ENCODE measurements around the gene MLC1. TPM values are rescaled to one million over a fixed set of nuclear protein-coding genes. Genes with fewer than 3 reads are reported as not detected.
A peak's percentile ranks its signal among the peaks of the same experiment; 100 is the strongest.

The MLC1 gene
- total RNA-seq, 1 donor from 2014 or later: 29.2 TPM

DNA sequence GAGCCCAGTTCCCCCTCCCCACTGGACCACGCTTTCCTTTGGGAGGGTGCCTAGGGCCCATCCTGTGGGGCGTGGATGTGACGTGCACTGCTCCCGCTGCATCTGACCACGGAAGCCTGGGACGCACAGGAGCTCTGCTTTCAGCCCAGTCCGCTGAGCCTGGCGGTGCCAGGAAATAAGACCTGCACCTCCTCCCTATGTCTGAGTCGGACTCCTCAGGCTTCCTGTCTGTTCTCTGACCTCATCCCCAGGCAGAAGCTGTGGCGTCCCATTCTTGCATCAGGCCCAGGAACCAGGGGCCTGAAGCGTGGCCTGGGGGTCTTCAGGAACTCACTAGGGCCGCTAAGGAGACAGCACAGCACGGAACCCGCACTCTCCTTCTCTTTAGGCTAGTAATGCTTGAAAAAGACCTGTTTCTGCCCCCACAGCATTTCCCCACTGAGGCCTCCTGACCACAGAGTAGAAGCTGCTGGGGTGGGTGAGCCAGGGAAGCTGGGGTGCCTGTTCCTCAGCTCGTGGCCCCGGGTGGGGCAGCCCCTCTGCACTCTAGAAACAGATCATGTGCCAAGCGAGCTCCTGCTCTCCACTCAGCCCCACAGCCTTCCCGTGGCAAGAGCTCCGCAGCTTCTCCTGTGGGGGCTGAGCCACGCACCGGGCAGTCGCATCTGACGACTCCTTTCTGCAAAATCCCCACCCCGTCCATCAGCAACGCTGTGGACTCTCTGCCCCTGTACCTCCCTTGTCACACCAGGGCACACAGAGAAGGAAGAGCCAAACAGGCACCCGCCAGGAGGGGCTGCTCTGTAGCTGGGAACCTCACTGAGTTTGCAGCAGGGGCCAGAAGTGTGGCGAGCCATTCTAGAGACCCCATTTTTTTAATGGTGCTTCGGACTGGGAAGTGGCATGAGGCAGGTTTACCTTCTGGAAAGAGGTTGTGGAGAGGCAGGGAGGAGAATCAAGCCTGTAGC, 27.2 kb upstream of the MLC1 start:
- no peaks in the 10 kb centered on the region for H3K27me3 ChIP-seq
- no peak overlapping the region for H3K4me3 ChIP-seq
- no peak for TF ChIP-seq POLR2AphosphoS5 (IDR thresholded peaks at IDR 0.05; ENCODE audit: insufficient read depth in 1 of 2, low read depth in 1 of 2)
- TF ChIP-seq POLR2A (IDR thresholded peaks at IDR 0.05): no peak
- TF ChIP-seq, protein P1, sequence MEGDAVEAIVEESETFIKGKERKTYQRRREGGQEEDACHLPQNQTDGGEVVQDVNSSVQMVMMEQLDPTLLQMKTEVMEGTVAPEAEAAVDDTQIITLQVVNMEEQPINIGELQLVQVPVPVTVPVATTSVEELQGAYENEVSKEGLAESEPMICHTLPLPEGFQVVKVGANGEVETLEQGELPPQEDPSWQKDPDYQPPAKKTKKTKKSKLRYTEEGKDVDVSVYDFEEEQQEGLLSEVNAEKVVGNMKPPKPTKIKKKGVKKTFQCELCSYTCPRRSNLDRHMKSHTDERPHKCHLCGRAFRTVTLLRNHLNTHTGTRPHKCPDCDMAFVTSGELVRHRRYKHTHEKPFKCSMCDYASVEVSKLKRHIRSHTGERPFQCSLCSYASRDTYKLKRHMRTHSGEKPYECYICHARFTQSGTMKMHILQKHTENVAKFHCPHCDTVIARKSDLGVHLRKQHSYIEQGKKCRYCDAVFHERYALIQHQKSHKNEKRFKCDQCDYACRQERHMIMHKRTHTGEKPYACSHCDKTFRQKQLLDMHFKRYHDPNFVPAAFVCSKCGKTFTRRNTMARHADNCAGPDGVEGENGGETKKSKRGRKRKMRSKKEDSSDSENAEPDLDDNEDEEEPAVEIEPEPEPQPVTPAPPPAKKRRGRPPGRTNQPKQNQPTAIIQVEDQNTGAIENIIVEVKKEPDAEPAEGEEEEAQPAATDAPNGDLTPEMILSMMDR (IDR thresholded peaks at IDR 0.05): no peak
- H3K4me1 ChIP-seq: peaks cover 3% of the 10 kb centered on the region
- intact Hi-C loops (cut with DNase I): no loop called here
- H3K27ac ChIP-seq: no peak overlapping the region
- H3K9me3 ChIP-seq: no peaks in the 10 kb centered on the region
- DNase-seq (ENCODE audit: extremely low spot score in 2 of 2): no peak
- H3K36me3 ChIP-seq: no peaks in the 10 kb centered on the region

DNA sequence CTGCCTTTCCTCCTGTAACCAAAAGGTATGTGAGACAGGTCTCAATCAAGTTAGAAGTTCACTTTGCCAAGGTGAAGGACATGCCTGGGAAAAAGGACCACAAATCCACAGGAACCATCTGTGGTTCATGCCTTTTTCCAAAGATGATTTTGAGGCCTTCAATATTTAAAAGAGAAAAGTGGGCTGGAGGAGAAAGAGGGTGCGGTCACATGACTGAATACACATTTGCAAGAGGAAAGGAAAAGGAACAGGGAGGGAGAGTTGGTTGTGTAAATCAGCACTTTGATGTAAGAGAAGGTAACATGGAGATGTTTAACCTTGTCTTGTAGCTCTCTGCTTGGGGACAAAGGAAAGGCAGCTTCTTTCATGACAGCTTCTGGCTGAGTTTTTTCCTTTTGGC, 25.8 kb upstream of the MLC1 start:
- Histone ChIP-seq H3K36me3 (no peaks in the 10 kb centered on the region), H3K9me3 (no peaks in the 10 kb centered on the region), H3K4me1 (peaks cover 3% of the 10 kb centered on the region), H3K27me3 (no peaks in the 10 kb centered on the region), H3K4me3 (no peak overlapping the region), H3K27ac (no peak overlapping the region)
- TF ChIP-seq POLR2A (IDR thresholded peaks at IDR 0.05) (no peak), POLR2AphosphoS5 (IDR thresholded peaks at IDR 0.05; ENCODE audit: insufficient read depth in 1 of 2, low read depth in 1 of 2) (no peak)
- TF ChIP-seq, protein P1 (IDR thresholded peaks at IDR 0.05): no peak
- no peak for DNase-seq (ENCODE audit: extremely low spot score in 2 of 2)
- intact Hi-C loops (cut with DNase I): no loop called here

DNA sequence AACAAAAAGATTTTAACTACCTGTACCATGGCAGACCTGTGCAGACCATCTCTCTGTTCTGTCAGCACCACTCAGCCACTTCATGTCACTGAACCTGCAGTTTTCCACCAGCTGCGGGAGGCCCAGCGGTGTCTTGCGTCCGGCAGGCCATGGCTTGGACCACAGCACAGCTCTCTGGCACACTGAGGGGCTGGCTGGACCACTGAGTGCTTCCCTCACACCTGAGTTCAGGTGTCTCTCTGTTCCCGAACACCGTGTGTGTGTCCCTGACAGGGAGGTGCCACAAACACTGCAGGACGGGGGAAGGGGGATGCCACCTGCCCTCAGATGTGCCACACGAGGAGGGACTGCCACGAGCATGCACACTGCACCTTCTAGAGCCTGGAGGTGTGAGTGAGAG, 22.3 kb upstream of the MLC1 start:
- no peak overlapping the region for H3K4me3 ChIP-seq
- H3K4me1 ChIP-seq: no peaks in the 10 kb centered on the region
- H3K36me3 ChIP-seq: no peaks in the 10 kb centered on the region
- intact Hi-C loops (cut with DNase I): no loop called here
- no peaks in the 10 kb centered on the region for H3K9me3 ChIP-seq
- H3K27ac ChIP-seq: no peak overlapping the region
- no peak for DNase-seq (ENCODE audit: extremely low spot score in 2 of 2)
- no peaks in the 10 kb centered on the region for H3K27me3 ChIP-seq
- TF ChIP-seq POLR2AphosphoS5 (IDR thresholded peaks at IDR 0.05; ENCODE audit: insufficient read depth in 1 of 2, low read depth in 1 of 2) (no peak), POLR2A (IDR thresholded peaks at IDR 0.05) (no peak)
- TF ChIP-seq, protein P1 (IDR thresholded peaks at IDR 0.05): no peak

DNA sequence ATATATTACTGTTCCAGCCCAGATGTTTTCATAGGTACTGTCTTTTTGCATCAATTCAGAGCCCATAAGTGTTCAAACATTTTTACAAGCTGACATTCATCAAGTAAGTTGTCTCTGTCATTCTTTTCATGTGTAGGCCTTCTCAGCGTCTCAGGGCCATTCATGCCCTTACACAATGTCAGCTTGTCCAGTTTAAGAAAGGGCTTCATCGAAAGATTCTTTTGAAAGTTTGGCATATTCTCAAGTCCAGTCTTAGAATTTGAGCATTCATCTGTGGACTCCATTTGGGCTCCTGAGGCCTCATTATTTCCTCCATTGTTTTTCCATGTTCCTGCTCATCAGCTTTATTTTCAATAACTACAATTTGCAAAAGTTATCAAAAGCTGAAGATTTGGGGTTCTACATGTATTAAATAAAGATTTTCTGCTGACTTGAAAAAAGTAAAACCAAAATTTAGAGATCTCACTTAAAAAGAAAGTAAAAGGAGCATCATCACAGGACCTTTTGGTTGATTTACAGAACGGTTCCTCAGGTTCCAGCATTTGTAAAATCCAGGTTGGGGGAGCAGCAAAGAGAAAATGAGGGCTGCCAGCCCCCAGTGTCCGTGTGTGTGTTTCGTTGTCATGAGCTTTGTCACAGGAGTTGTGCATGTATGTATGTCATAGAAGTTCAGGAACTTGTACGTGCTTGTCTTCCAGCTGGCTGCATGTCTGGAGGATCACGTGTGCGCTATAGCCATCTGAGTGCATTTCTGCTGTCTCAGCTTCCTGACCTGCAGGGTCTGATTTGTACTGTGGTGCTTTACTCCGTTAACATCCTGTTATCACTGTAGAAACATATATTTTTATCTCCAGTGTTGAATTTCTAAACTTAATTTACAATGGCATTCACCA, 20.2 kb upstream of the MLC1 start:
- no peak for DNase-seq (ENCODE audit: extremely low spot score in 2 of 2)
- no peaks in the 10 kb centered on the region for H3K4me1 ChIP-seq
- TF ChIP-seq, protein P1 (IDR thresholded peaks at IDR 0.05): no peak
- TF ChIP-seq POLR2A (IDR thresholded peaks at IDR 0.05): no peak
- TF ChIP-seq POLR2AphosphoS5 (IDR thresholded peaks at IDR 0.05; ENCODE audit: insufficient read depth in 1 of 2, low read depth in 1 of 2): peak in 1 of 2 donors; percentile 35
- H3K27ac ChIP-seq: no peak overlapping the region
- H3K27me3 ChIP-seq: no peaks in the 10 kb centered on the region
- H3K9me3 ChIP-seq: no peaks in the 10 kb centered on the region
- no peaks in the 10 kb centered on the region for H3K36me3 ChIP-seq
- H3K4me3 ChIP-seq: no peak overlapping the region
- intact Hi-C loops (cut with DNase I): no loop called here
